ENCODE data around the gene SCYGR5. TPM values are rescaled to one million over a fixed set of nuclear protein-coding genes. Genes with fewer than 3 reads are reported as not detected.

The SCYGR5 gene
- total RNA-seq, 2 experiments from 2014 or later = not detected

GRCh38 chr2:227687189-227687588 is 20.6 kb downstream of the SCYGR5 start:
- Mint-ChIP-seq H3K9me3 (no peaks in the 10 kb centered on the region), H3K4me3 (no peak overlapping the region), H3K36me3 (ENCODE audit: low read depth) (no peaks in the 10 kb centered on the region), H3K4me1 (ENCODE audit: low read depth) (no peaks in the 10 kb centered on the region), H3K27ac (no peak overlapping the region), H3K27me3 (ENCODE audit: low read depth) (peaks cover 19% of the 10 kb centered on the region)
- CTCF ChIA-PET = no interaction called here
- intact Hi-C loops (cut with micrococcal nuclease) = no loop called here
- no peak for DNase-seq

GRCh38 chr2:227696990-227697679 is 30.5 kb downstream of the SCYGR5 start:
- H3K4me3 Mint-ChIP-seq = no peak overlapping the region
- H3K27ac Mint-ChIP-seq = no peak overlapping the region
- no peaks in the 10 kb centered on the region for H3K9me3 Mint-ChIP-seq
- no peaks in the 10 kb centered on the region for H3K36me3 Mint-ChIP-seq (ENCODE audit: low read depth)
- no peak for DNase-seq
- CTCF ChIA-PET = interaction anchor here (0.7 to 1.6 kb wide), 3 partner anchors 39 to 345 kb away, joined by 3 to 6 read pairs (median 3); no protein-coding TSS in a partner anchor
- no peaks in the 10 kb centered on the region for H3K4me1 Mint-ChIP-seq (ENCODE audit: low read depth)
- H3K27me3 Mint-ChIP-seq (ENCODE audit: low read depth) = peaks cover 11% of the 10 kb centered on the region
- intact Hi-C loops (cut with micrococcal nuclease) = no loop called here

GRCh38 chr2:227701556-227701955 is 35.0 kb downstream of the SCYGR5 start:
- H3K4me1 Mint-ChIP-seq (ENCODE audit: low read depth) = no peaks in the 10 kb centered on the region
- DNase-seq = no peak
- no peaks in the 10 kb centered on the region for H3K36me3 Mint-ChIP-seq (ENCODE audit: low read depth)
- intact Hi-C loops (cut with micrococcal nuclease) = no loop called here
- no peak overlapping the region for H3K27ac Mint-ChIP-seq
- peaks cover 8% of the 10 kb centered on the region for H3K27me3 Mint-ChIP-seq (ENCODE audit: low read depth)
- CTCF ChIA-PET = interaction anchor here (0.6 kb wide), 1 partner anchor 526 kb away, joined by 4 read pairs; no protein-coding TSS in a partner anchor
- no peaks in the 10 kb centered on the region for H3K9me3 Mint-ChIP-seq
- no peak overlapping the region for H3K4me3 Mint-ChIP-seq

GRCh38 chr2:227703280-227703732 is 36.7 kb downstream of the SCYGR5 start:
- Mint-ChIP-seq H3K36me3 (ENCODE audit: low read depth) (no peaks in the 10 kb centered on the region), H3K9me3 (no peaks in the 10 kb centered on the region), H3K27me3 (ENCODE audit: low read depth) (peaks cover 8% of the 10 kb centered on the region), H3K4me1 (ENCODE audit: low read depth) (no peaks in the 10 kb centered on the region), H3K27ac (no peak overlapping the region), H3K4me3 (no peak overlapping the region)
- intact Hi-C loops (cut with micrococcal nuclease) = no loop called here
- no peak for DNase-seq
- CTCF ChIA-PET = interaction anchor here (1.2 kb wide), 1 partner anchor 63 kb away, joined by 3 read pairs; no protein-coding TSS in a partner anchor

- DNase-seq = no peak
- H3K4me1 Mint-ChIP-seq (ENCODE audit: low read depth) = no peaks in the 10 kb centered on the region
- intact Hi-C loops (cut with micrococcal nuclease) = no loop called here
- no peaks in the 10 kb centered on the region for H3K9me3 Mint-ChIP-seq
- no peak overlapping the region for H3K4me3 Mint-ChIP-seq
- H3K27me3 Mint-ChIP-seq (ENCODE audit: low read depth) = peaks cover 8% of the 10 kb centered on the region
- no peak overlapping the region for H3K27ac Mint-ChIP-seq
- no peaks in the 10 kb centered on the region for H3K36me3 Mint-ChIP-seq (ENCODE audit: low read depth)
- CTCF ChIA-PET = no interaction called here
These were observed 37.4 kb downstream of the SCYGR5 start for GRCh38 chr2:227703961-227704360.

GRCh38 chr2:227706859-227707258 is 40.3 kb downstream of the SCYGR5 start:
- CTCF ChIA-PET = no interaction called here
- intact Hi-C loops (cut with micrococcal nuclease) = no loop called here
- H3K4me1 Mint-ChIP-seq (ENCODE audit: low read depth) = no peaks in the 10 kb centered on the region
- peaks cover 7% of the 10 kb centered on the region for H3K27me3 Mint-ChIP-seq (ENCODE audit: low read depth)
- no peaks in the 10 kb centered on the region for H3K9me3 Mint-ChIP-seq
- H3K4me3 Mint-ChIP-seq = no peak overlapping the region
- no peak for DNase-seq
- no peaks in the 10 kb centered on the region for H3K36me3 Mint-ChIP-seq (ENCODE audit: low read depth)
- H3K27ac Mint-ChIP-seq = no peak overlapping the region

GRCh38 chr2:227707390-227707789 is 40.8 kb downstream of the SCYGR5 start:
- no peaks in the 10 kb centered on the region for H3K9me3 Mint-ChIP-seq
- intact Hi-C loops (cut with micrococcal nuclease) = no loop called here
- no peaks in the 10 kb centered on the region for H3K4me1 Mint-ChIP-seq (ENCODE audit: low read depth)
- no peaks in the 10 kb centered on the region for H3K36me3 Mint-ChIP-seq (ENCODE audit: low read depth)
- peaks cover 9% of the 10 kb centered on the region for H3K27me3 Mint-ChIP-seq (ENCODE audit: low read depth)
- H3K4me3 Mint-ChIP-seq = no peak overlapping the region
- no peak for DNase-seq
- H3K27ac Mint-ChIP-seq = no peak overlapping the region
- CTCF ChIA-PET = no interaction called here

GRCh38 chr2:227710986-227711385 is 44.4 kb downstream of the SCYGR5 start:
- no peak overlapping the region for H3K4me3 Mint-ChIP-seq
- no peaks in the 10 kb centered on the region for H3K36me3 Mint-ChIP-seq (ENCODE audit: low read depth)
- intact Hi-C loops (cut with micrococcal nuclease) = loop anchor here (5.0 kb wide), 1 partner anchor 56 kb away; no protein-coding TSS in a partner anchor
- peaks cover 2% of the 10 kb centered on the region for H3K27me3 Mint-ChIP-seq (ENCODE audit: low read depth)
- DNase-seq = no peak
- no peaks in the 10 kb centered on the region for H3K4me1 Mint-ChIP-seq (ENCODE audit: low read depth)
- CTCF ChIA-PET = no interaction called here
- H3K27ac Mint-ChIP-seq = no peak overlapping the region
- no peaks in the 10 kb centered on the region for H3K9me3 Mint-ChIP-seq

- DNase-seq = no peak
- Mint-ChIP-seq H3K27ac (no peak overlapping the region), H3K4me1 (ENCODE audit: low read depth) (no peaks in the 10 kb centered on the region), H3K9me3 (no peaks in the 10 kb centered on the region), H3K27me3 (ENCODE audit: low read depth) (peaks cover 17% of the 10 kb centered on the region), H3K36me3 (ENCODE audit: low read depth) (no peaks in the 10 kb centered on the region), H3K4me3 (no peak overlapping the region)
- CTCF ChIA-PET = no interaction called here
- intact Hi-C loops (cut with micrococcal nuclease) = loop anchor here (5.0 kb wide), 1 partner anchor 54 kb away; no protein-coding TSS in a partner anchor
These were observed 46.7 kb downstream of the SCYGR5 start for GRCh38 chr2:227713291-227713690.

GRCh38 chr2:227716501-227716900 is 49.9 kb downstream of the SCYGR5 start:
- Mint-ChIP-seq H3K9me3 (no peaks in the 10 kb centered on the region), H3K4me1 (ENCODE audit: low read depth) (no peaks in the 10 kb centered on the region), H3K27ac (no peak overlapping the region), H3K36me3 (ENCODE audit: low read depth) (no peaks in the 10 kb centered on the region), H3K27me3 (ENCODE audit: low read depth) (peaks cover 22% of the 10 kb centered on the region), H3K4me3 (no peak overlapping the region)
- CTCF ChIA-PET = interaction anchor here (1.7 kb wide), 1 partner anchor 59 kb away, joined by 3 read pairs; no protein-coding TSS in a partner anchor
- intact Hi-C loops (cut with micrococcal nuclease) = no loop called here
- no peak for DNase-seq

Other genes starting within 250 kb of the SCYGR5 start
- 100 to 1,000 TPM; 153 to 157 TPM for gene AGFG1, start 194.6 kb upstream of the SCYGR5 start, total RNA-seq
- not detected for gene SCYGR2, start 67.9 kb upstream of the SCYGR5 start, total RNA-seq
- gene SCYGR3, start 52.0 kb upstream of the SCYGR5 start, total RNA-seq = not detected
- not detected for gene SCYGR4, start 49.3 kb upstream of the SCYGR5 start, total RNA-seq
- gene SLC19A3, start 51.2 kb downstream of the SCYGR5 start, total RNA-seq = not detected
- not detected for gene SCYGR6, start 58.0 kb downstream of the SCYGR5 start, total RNA-seq
- not detected for gene SCYGR7, start 61.5 kb downstream of the SCYGR5 start, total RNA-seq
- gene SCYGR8, start 79.1 kb downstream of the SCYGR5 start, total RNA-seq = not detected
- 10 to 100 TPM in 1 of 2 experiments, 1 to 10 TPM in 1; 9.6 to 13.1 TPM for gene CCL20, start 147.0 kb downstream of the SCYGR5 start, total RNA-seq
- not detected for gene DAW1, start 204.8 kb downstream of the SCYGR5 start, total RNA-seq